ENCODE results near the gene WIPF1.
A peak's percentile ranks its signal among the peaks of the same experiment; 100 is the strongest.

The WIPF1 gene

DNA sequence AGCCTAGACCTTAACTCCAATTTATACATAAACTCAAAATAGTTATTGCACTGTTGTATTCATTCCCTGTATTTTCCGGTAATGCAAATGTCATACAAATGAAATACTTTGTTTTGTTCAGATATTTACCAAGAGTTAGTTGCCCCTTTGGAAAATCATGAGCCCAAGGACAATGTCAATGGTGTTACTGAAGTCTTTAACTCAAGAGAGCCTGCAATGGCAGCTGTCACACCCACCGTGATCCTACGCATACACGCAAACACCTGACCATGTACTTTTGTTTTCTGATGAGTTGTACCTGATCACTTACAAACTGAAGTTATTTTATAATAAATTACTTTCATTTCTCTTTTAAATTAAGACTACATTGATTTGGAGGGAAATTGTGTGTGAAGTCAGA lies 11.7 kb upstream of the WIPF1 start:
- no peak for DNase-seq
- H3K4me3 ChIP-seq (ENCODE audit: control insufficient read depth in 1 of 7, extremely low read depth in 1 of 7, insufficient read depth in 4 of 7, low read depth in 2 of 7, low read length in 6 of 7): no peak overlapping the region
- peaks cover 3 to 34% (median 15%) of the 10 kb centered on the region in 4 experiments for H3K4me1 ChIP-seq (ENCODE audit: control extremely low read depth in 1 of 4, control insufficient read depth in 4 of 4, insufficient read depth in 4 of 4, low read length in 3 of 4)
- H3K36me3 ChIP-seq (ENCODE audit: control insufficient read depth in 4 of 4, insufficient read depth in 4 of 4, low read length in 3 of 4): peaks cover 0 to 29% (median 4%) of the 10 kb centered on the region in 4 experiments
- 100% methylated on average over 1 of the region's 4 CpGs for WGBS (ENCODE audit: insufficient coverage)
- ChIA-PET CTCF (interaction anchor here (1.1 to 32.4 kb wide), 7 partner anchors 11 to 83 kb away, joined by 3 to 401 read pairs (median 4); partner anchors contain the start of gene WIPF1), POLR2A (no interaction called here)
- no peaks in the 10 kb centered on the region for H3K9me3 ChIP-seq (ENCODE audit: control extremely low read depth in 1 of 5, control insufficient read depth in 4 of 5, insufficient read depth in 2 of 5, low read depth in 1 of 5, low read length in 4 of 5)
- H3K27ac ChIP-seq (ENCODE audit: insufficient read depth in 1 of 2, low read depth in 1 of 2, low read length in 2 of 2, poor library complexity in 1 of 2, severe bottlenecking in 2 of 2): no peak overlapping the region
- no peaks in the 10 kb centered on the region for H3K27me3 ChIP-seq (replicated peaks in 2 of 5; ENCODE audit: control insufficient read depth in 4 of 5, insufficient read depth in 5 of 5, low read length in 4 of 5)

DNA sequence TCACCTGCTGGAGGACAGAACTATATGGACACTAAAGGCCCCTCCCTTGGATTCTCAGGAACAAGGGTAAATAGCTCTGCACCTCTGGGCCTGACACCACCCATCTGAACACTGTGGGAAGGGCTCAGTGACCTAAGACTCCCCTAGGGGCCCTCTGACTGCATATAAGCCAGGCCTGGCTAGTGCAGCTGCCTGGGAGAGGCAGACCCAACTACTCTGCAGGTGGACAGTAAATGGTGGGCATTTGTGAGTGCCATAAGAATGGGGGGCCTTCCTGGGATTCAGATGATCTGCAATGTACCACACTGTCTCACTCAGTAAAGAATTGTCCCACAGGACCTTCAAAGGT lies 11.2 kb upstream of the WIPF1 start:
- H3K27me3 ChIP-seq (replicated peaks in 2 of 5; ENCODE audit: control insufficient read depth in 4 of 5, insufficient read depth in 5 of 5, low read length in 4 of 5): no peaks in the 10 kb centered on the region
- ChIA-PET CTCF (interaction anchor here (1.2 to 32.4 kb wide), 5 partner anchors 10 to 83 kb away, joined by 3 to 401 read pairs (median 6); partner anchors contain the start of gene WIPF1), POLR2A (no interaction called here)
- H3K27ac ChIP-seq (ENCODE audit: insufficient read depth in 1 of 2, low read depth in 1 of 2, low read length in 2 of 2, poor library complexity in 1 of 2, severe bottlenecking in 2 of 2): no peak overlapping the region
- H3K9me3 ChIP-seq (ENCODE audit: control extremely low read depth in 1 of 5, control insufficient read depth in 4 of 5, insufficient read depth in 2 of 5, low read depth in 1 of 5, low read length in 4 of 5): no peaks in the 10 kb centered on the region
- H3K4me3 ChIP-seq (ENCODE audit: control insufficient read depth in 1 of 7, extremely low read depth in 1 of 7, insufficient read depth in 4 of 7, low read depth in 2 of 7, low read length in 6 of 7): no peak overlapping the region
- no peak for DNase-seq
- peaks cover 0 to 25% (median 4%) of the 10 kb centered on the region in 4 experiments for H3K36me3 ChIP-seq (ENCODE audit: control insufficient read depth in 4 of 4, insufficient read depth in 4 of 4, low read length in 3 of 4)
- H3K4me1 ChIP-seq (ENCODE audit: control extremely low read depth in 1 of 4, control insufficient read depth in 4 of 4, insufficient read depth in 4 of 4, low read length in 3 of 4): peaks cover 3 to 30% (median 15%) of the 10 kb centered on the region in 4 experiments

DNA sequence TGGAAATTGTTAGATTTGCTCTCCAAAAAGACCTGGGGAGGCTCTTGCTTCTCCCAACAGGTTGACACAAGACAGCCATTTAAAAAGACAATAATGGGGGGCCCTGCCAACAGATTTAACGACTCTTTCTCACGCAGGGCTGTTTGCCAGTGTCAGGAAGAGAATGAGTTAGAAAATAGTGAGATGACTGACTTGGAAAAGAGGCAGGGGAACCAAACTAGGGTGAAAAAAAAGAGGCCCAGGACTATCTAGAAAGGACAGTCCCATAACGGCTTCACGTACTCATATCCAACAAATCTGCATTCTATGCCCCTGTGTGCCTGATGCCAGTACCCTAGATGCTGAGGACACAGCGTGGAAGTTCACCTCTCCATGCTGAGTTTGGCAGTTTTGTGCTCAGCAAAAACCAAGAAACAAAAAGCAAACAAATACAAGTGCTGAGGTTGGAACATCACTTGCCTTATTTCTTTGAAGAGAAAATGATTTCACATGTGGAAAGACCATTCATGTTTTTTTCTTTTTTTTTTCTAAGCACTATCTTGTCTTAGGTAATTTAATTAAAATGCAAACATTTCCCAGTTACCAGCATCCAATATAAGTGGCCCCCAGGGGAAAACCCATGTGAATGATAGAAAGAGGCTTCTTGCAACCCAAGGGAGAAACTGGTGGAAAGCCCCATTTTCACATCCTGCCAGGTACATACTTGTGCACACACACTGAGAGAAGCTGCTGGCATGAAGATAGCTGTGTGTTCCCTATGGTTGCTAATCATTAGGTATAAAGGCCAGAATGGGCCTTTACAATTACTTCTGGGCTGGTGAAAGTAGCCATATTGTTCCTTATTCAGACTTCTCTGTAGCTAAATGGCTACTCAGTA lies 10.6 kb upstream of the WIPF1 start:
- no peak overlapping the region for H3K4me3 ChIP-seq (ENCODE audit: control insufficient read depth in 1 of 7, extremely low read depth in 1 of 7, insufficient read depth in 4 of 7, low read depth in 2 of 7, low read length in 6 of 7)
- no peaks in the 10 kb centered on the region for H3K27me3 ChIP-seq (replicated peaks in 2 of 5; ENCODE audit: control insufficient read depth in 4 of 5, insufficient read depth in 5 of 5, low read length in 4 of 5)
- ChIA-PET POLR2A (no interaction called here), CTCF (interaction anchor here (1.2 to 32.4 kb wide), 5 partner anchors 10 to 84 kb away, joined by 3 to 401 read pairs (median 3); partner anchors contain the start of gene WIPF1)
- no peaks in the 10 kb centered on the region for H3K9me3 ChIP-seq (ENCODE audit: control extremely low read depth in 1 of 5, control insufficient read depth in 4 of 5, insufficient read depth in 2 of 5, low read depth in 1 of 5, low read length in 4 of 5)
- H3K27ac ChIP-seq (ENCODE audit: insufficient read depth in 1 of 2, low read depth in 1 of 2, low read length in 2 of 2, poor library complexity in 1 of 2, severe bottlenecking in 2 of 2): no peak overlapping the region
- peaks cover 0 to 31% (median 13%) of the 10 kb centered on the region in 4 experiments for H3K4me1 ChIP-seq (ENCODE audit: control extremely low read depth in 1 of 4, control insufficient read depth in 4 of 4, insufficient read depth in 4 of 4, low read length in 3 of 4)
- WGBS (ENCODE audit: insufficient coverage): 75% methylated on average over 5 of the region's 5 CpGs
- peaks cover 0 to 28% (median 4%) of the 10 kb centered on the region in 4 experiments for H3K36me3 ChIP-seq (ENCODE audit: control insufficient read depth in 4 of 4, insufficient read depth in 4 of 4, low read length in 3 of 4)
- no peak for DNase-seq

DNA sequence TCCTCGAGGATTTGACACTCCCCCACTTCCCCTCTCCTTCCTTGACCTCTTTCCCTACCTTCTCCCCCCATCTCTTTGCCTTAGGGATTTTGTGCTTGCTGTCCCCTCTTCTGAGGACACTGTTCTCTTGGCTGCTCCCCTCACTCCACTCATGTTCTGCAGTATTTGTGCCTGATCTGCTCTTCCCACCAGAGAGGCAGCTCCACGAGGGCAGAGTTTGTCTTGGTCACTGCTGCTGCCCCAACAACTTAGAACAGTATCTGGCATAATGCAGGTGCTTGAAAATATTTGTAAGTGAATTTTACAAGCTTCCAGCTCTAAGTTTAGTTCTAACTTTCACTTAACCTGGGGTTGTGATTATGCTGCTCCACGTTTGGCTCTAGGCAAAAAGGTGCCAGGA lies 10.0 kb upstream of the WIPF1 start:
- no peak for DNase-seq
- ChIA-PET CTCF (interaction anchor here (1.3 to 32.4 kb wide), 2 partner anchors 13 to 85 kb away, joined by 3 to 401 read pairs; no protein-coding TSS in a partner anchor), POLR2A (no interaction called here)
- Histone ChIP-seq H3K4me1 (ENCODE audit: control extremely low read depth in 1 of 4, control insufficient read depth in 4 of 4, insufficient read depth in 4 of 4, low read length in 3 of 4) (peaks cover 3 to 32% (median 16%) of the 10 kb centered on the region in 4 experiments), H3K27me3 (replicated peaks in 2 of 5; ENCODE audit: control insufficient read depth in 4 of 5, insufficient read depth in 5 of 5, low read length in 4 of 5) (no peaks in the 10 kb centered on the region), H3K27ac (ENCODE audit: insufficient read depth in 1 of 2, low read depth in 1 of 2, low read length in 2 of 2, poor library complexity in 1 of 2, severe bottlenecking in 2 of 2) (no peak overlapping the region), H3K4me3 (ENCODE audit: control insufficient read depth in 1 of 7, extremely low read depth in 1 of 7, insufficient read depth in 4 of 7, low read depth in 2 of 7, low read length in 6 of 7) (no peak overlapping the region), H3K36me3 (ENCODE audit: control insufficient read depth in 4 of 4, insufficient read depth in 4 of 4, low read length in 3 of 4) (peaks cover 0 to 32% (median 4%) of the 10 kb centered on the region in 4 experiments), H3K9me3 (ENCODE audit: control extremely low read depth in 1 of 5, control insufficient read depth in 4 of 5, insufficient read depth in 2 of 5, low read depth in 1 of 5, low read length in 4 of 5) (no peaks in the 10 kb centered on the region)
- 61% methylated on average over 3 of the region's 3 CpGs for WGBS (ENCODE audit: insufficient coverage)

DNA sequence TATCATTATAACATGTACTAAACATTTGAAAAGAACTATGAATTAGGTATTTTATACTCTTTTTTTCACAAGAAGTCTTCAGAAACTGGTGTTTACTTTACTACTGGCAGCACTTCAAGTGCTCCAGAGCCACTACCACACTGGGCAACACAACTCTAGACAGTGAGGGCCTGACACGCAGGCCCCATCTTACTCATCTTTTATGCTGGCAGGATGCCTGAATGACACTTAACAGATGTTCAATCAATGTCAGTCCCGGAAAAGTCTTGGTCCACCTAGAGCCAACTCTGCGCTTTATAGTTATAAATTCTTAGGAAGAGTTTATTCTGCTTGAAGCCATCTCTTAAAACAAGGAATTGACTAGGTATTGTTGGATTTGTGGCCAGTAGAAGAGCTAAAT lies 8.7 kb upstream of the WIPF1 start:
- Histone ChIP-seq H3K27ac (ENCODE audit: insufficient read depth in 1 of 2, low read depth in 1 of 2, low read length in 2 of 2, poor library complexity in 1 of 2, severe bottlenecking in 2 of 2) (no peak overlapping the region), H3K9me3 (ENCODE audit: control extremely low read depth in 1 of 5, control insufficient read depth in 4 of 5, insufficient read depth in 2 of 5, low read depth in 1 of 5, low read length in 4 of 5) (no peaks in the 10 kb centered on the region), H3K36me3 (ENCODE audit: control insufficient read depth in 4 of 4, insufficient read depth in 4 of 4, low read length in 3 of 4) (peaks cover 0 to 37% (median 5%) of the 10 kb centered on the region in 4 experiments), H3K27me3 (replicated peaks in 2 of 5; ENCODE audit: control insufficient read depth in 4 of 5, insufficient read depth in 5 of 5, low read length in 4 of 5) (no peaks in the 10 kb centered on the region), H3K4me3 (ENCODE audit: control insufficient read depth in 1 of 7, extremely low read depth in 1 of 7, insufficient read depth in 4 of 7, low read depth in 2 of 7, low read length in 6 of 7) (no peak overlapping the region), H3K4me1 (ENCODE audit: control extremely low read depth in 1 of 4, control insufficient read depth in 4 of 4, insufficient read depth in 4 of 4, low read length in 3 of 4) (peaks cover 0 to 28% (median 15%) of the 10 kb centered on the region in 4 experiments)
- ChIA-PET CTCF (interaction anchor here (1.1 to 32.4 kb wide), 6 partner anchors 8 to 86 kb away, joined by 4 to 569 read pairs (median 30); no protein-coding TSS in a partner anchor), POLR2A (no interaction called here)
- DNase-seq: no peak
- WGBS (ENCODE audit: insufficient coverage): 80% methylated on average over 3 of the region's 3 CpGs

DNA sequence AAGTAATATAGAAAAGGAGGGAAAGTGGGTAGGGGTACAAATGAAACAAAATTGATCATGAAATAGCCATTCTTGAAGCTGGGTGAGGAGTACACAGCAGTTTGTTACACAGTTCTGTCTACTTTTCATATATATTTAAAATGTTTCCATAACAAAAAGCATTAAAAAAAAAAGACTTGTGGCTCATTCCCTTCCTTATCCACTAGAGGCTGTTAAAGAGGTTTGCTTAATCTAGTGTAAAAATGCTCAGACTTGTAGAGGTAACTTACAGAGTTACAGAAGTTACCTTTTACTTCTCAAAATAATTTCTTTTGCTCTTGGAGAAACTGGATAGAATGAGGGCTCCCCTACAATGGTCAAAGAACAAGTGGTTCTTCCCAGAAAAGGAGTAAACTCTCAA lies 8.1 kb upstream of the WIPF1 start:
- CTCF ChIA-PET: interaction anchor here (2.0 to 32.4 kb wide), 4 partner anchors 9 to 87 kb away, joined by 4 to 569 read pairs (median 228); no protein-coding TSS in a partner anchor
- Histone ChIP-seq H3K27ac (ENCODE audit: insufficient read depth in 1 of 2, low read depth in 1 of 2, low read length in 2 of 2, poor library complexity in 1 of 2, severe bottlenecking in 2 of 2) (no peak overlapping the region), H3K27me3 (replicated peaks in 2 of 5; ENCODE audit: control insufficient read depth in 4 of 5, insufficient read depth in 5 of 5, low read length in 4 of 5) (no peaks in the 10 kb centered on the region), H3K36me3 (ENCODE audit: control insufficient read depth in 4 of 4, insufficient read depth in 4 of 4, low read length in 3 of 4) (peaks cover 0 to 39% (median 5%) of the 10 kb centered on the region in 4 experiments), H3K4me1 (ENCODE audit: control extremely low read depth in 1 of 4, control insufficient read depth in 4 of 4, insufficient read depth in 4 of 4, low read length in 3 of 4) (peaks cover 0 to 25% (median 12%) of the 10 kb centered on the region in 4 experiments), H3K9me3 (ENCODE audit: control extremely low read depth in 1 of 5, control insufficient read depth in 4 of 5, insufficient read depth in 2 of 5, low read depth in 1 of 5, low read length in 4 of 5) (no peaks in the 10 kb centered on the region), H3K4me3 (ENCODE audit: control insufficient read depth in 1 of 7, extremely low read depth in 1 of 7, insufficient read depth in 4 of 7, low read depth in 2 of 7, low read length in 6 of 7) (no peak overlapping the region)
- POLR2A ChIA-PET: no interaction called here
- peak in 2 of 3 donors; percentile 62 to 71 for DNase-seq

DNA sequence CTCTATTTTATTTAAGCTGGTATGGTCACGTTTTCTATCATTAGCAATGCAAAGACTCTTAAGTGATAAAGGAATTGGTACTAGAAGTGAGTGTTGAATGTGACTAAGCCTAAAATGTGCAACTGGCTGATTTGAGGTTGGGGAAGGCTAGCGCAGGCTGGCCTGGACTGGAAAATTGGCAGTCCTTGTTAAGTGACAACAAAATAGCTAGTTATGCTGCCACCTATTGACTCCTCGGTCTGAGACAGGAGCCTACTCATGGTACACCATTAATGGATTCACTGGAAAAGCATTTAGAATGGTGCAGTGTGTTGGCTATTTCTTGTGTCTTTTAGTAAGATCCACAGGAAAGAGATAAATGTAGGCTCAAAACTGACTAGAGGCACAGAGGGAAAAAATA lies 5.7 kb upstream of the WIPF1 start:
- Histone ChIP-seq H3K36me3 (ENCODE audit: control insufficient read depth in 4 of 4, insufficient read depth in 4 of 4, low read length in 3 of 4) (peaks cover 0 to 30% (median 1%) of the 10 kb centered on the region in 4 experiments), H3K4me1 (ENCODE audit: control extremely low read depth in 1 of 4, control insufficient read depth in 4 of 4, insufficient read depth in 4 of 4, low read length in 3 of 4) (peaks cover 7 to 38% (median 24%) of the 10 kb centered on the region in 4 experiments), H3K9me3 (ENCODE audit: control extremely low read depth in 1 of 5, control insufficient read depth in 4 of 5, insufficient read depth in 2 of 5, low read depth in 1 of 5, low read length in 4 of 5) (no peaks in the 10 kb centered on the region), H3K27ac (ENCODE audit: insufficient read depth in 1 of 2, low read depth in 1 of 2, low read length in 2 of 2, poor library complexity in 1 of 2, severe bottlenecking in 2 of 2) (no peak overlapping the region), H3K4me3 (ENCODE audit: control insufficient read depth in 1 of 7, extremely low read depth in 1 of 7, insufficient read depth in 4 of 7, low read depth in 2 of 7, low read length in 6 of 7) (no peak overlapping the region), H3K27me3 (replicated peaks in 2 of 5; ENCODE audit: control insufficient read depth in 4 of 5, insufficient read depth in 5 of 5, low read length in 4 of 5) (no peaks in the 10 kb centered on the region)
- ChIA-PET CTCF (interaction anchor here (0.7 to 32.4 kb wide), 11 partner anchors 12 to 89 kb away, joined by 3 to 569 read pairs (median 5); no protein-coding TSS in a partner anchor), POLR2A (interaction anchor here (0.7 to 1.4 kb wide), 3 partner anchors 10 to 25 kb away, joined by 3 to 5 read pairs (median 3); no protein-coding TSS in a partner anchor)
- DNase-seq: peak; percentile 79 to 88 (median 84)
- 13% methylated on average over 2 of the region's 3 CpGs for WGBS (ENCODE audit: insufficient coverage)
